HEK293 (cell line): ENCODE measurements around the gene TCAP.
A peak's percentile ranks its signal among the peaks of the same experiment; 100 is the strongest.

Experiments
- CTCF ChIA-PET: fragments of 350-600 bp; formaldehyde crosslinking; extraction: SDS; loops from one replicate; lab custom pipeline; 2021; ENCODE audit warnings: antibody characterized with exemption; lab: Yijun Ruan, JAX
- POLR2A ChIA-PET: fragments of 300-600 bp; formaldehyde crosslinking; extraction: SDS; loops from one replicate; lab custom pipeline; 2020; ENCODE audit warnings: antibody characterized with exemption, inconsistent platforms; lab: Yijun Ruan, JAX
- H3K27ac ChIP-seq: fragments of 200-500 bp; sonication (Bioruptor generic); 2 replicates; pipeline ENCODE4 v1.5.1; 2014; ENCODE audit warnings: low read depth, low read length, control low read depth, inconsistent platforms; ENCODE audit errors: extremely low read depth
- H3K36me3 ChIP-seq, 2 experiments: fragments of 200-500 bp in 1 of 2; sonication (Bioruptor generic) in 1 of 2; 1 replicate in 1 of 2; 2 replicates in 1 of 2; pipeline ENCODE4 v1.5.1; 2014 to 2017; ENCODE audit warnings: inconsistent platforms in 2 of 2, low read length in 2 of 2; ENCODE audit not compliant: control insufficient read depth in 2 of 2, insufficient read depth in 1 of 2
- H3K4me1 ChIP-seq: fragments of 200-500 bp; sonication (Bioruptor generic); 2 replicates; pipeline ENCODE4 v1.5.1; 2014; ENCODE audit warnings: mild to moderate bottlenecking, low read length, inconsistent platforms; ENCODE audit not compliant: control insufficient read depth, insufficient read depth
- H3K4me3 ChIP-seq: 2 replicates; pipeline ENCODE4 v1.5.1; 2011; ENCODE audit warnings: low read depth, mild to moderate bottlenecking, control low read depth, low read length, moderate library complexity
- H3K9me3 ChIP-seq: fragments of 200-500 bp; sonication (Bioruptor generic); 2 replicates; pipeline ENCODE4 v1.5.1; 2014; ENCODE audit warnings: low read depth, low read length, inconsistent platforms; ENCODE audit not compliant: control insufficient read depth, insufficient read depth
- GFI1B ChIP-seq: fragments of 450-650 bp; formaldehyde crosslinking; IDR thresholded peaks from 2 replicates; pipeline ENCODE4 v1.5.1; 2016; ENCODE audit warnings: missing biosample characterization, missing genetic modification characterization
- GLIS2 ChIP-seq: fragments of 450-650 bp; formaldehyde crosslinking; IDR thresholded peaks from 2 replicates; pipeline ENCODE4 v1.5.1; 2016; ENCODE audit warnings: missing biosample characterization, missing genetic modification characterization
- HIC1 ChIP-seq: fragments of 450-650 bp; formaldehyde crosslinking; IDR thresholded peaks from 2 replicates; pipeline ENCODE4 v1.5.1; 2016; ENCODE audit warnings: missing biosample characterization, missing genetic modification characterization
- HOXA7 ChIP-seq: sonication (generic); formaldehyde crosslinking; IDR thresholded peaks from 2 replicates; pipeline ENCODE4 v1.8.1; 2022; ENCODE audit warnings: missing genetic modification reagents, borderline replicate concordance
- OSR2 ChIP-seq: fragments of 450-650 bp; formaldehyde crosslinking; IDR thresholded peaks from 2 replicates; pipeline ENCODE4 v1.5.1; 2016; ENCODE audit warnings: missing biosample characterization, missing genetic modification characterization
- PATZ1 ChIP-seq: fragments of 450-650 bp; formaldehyde crosslinking; IDR thresholded peaks from 2 replicates; pipeline ENCODE4 v1.5.1; 2016; ENCODE audit warnings: missing biosample characterization, missing genetic modification characterization
- ZBTB17 ChIP-seq: fragments of 450-650 bp; formaldehyde crosslinking; IDR thresholded peaks from 2 replicates; pipeline ENCODE4 v1.5.1; 2016; ENCODE audit warnings: missing biosample characterization, missing genetic modification characterization
- ZBTB26 ChIP-seq: fragments of 450-650 bp; formaldehyde crosslinking; optimal IDR thresholded peaks from 2 replicates; pipeline ENCODE3; 2016; ENCODE audit warnings: missing biosample characterization, mild to moderate bottlenecking, missing genetic modification characterization
- ZNF10 ChIP-seq: fragments of 450-650 bp; formaldehyde crosslinking; IDR thresholded peaks from 2 replicates; pipeline ENCODE4 v1.5.1; 2017; ENCODE audit warnings: missing biosample characterization, missing genetic modification characterization
- ZNF146 ChIP-seq: fragments of 450-650 bp; formaldehyde crosslinking; IDR thresholded peaks from 2 replicates; pipeline ENCODE4 v1.5.1; 2016; ENCODE audit warnings: missing biosample characterization, missing genetic modification characterization
- ZNF155 ChIP-seq: fragments of 450-650 bp; formaldehyde crosslinking; IDR thresholded peaks from 2 replicates; pipeline ENCODE4 v1.5.1; 2016; ENCODE audit warnings: missing biosample characterization, missing genetic modification characterization
- ZNF26 ChIP-seq: fragments of 450-650 bp; formaldehyde crosslinking; IDR thresholded peaks from 2 replicates; pipeline ENCODE4 v1.5.1; 2016; ENCODE audit warnings: missing biosample characterization, missing genetic modification characterization
- ZNF266 ChIP-seq: fragments of 450-650 bp; formaldehyde crosslinking; IDR thresholded peaks from 2 replicates; pipeline ENCODE4 v1.5.1; 2016; ENCODE audit warnings: missing biosample characterization, missing genetic modification characterization, low read depth
- ZNF292 ChIP-seq: fragments of 450-650 bp; formaldehyde crosslinking; IDR thresholded peaks from 2 replicates; pipeline ENCODE4 v1.5.1; 2016; ENCODE audit warnings: low read depth, missing biosample characterization, missing genetic modification characterization, borderline replicate concordance
- ZNF513 ChIP-seq: fragments of 450-650 bp; IDR thresholded peaks from 2 replicates; pipeline ENCODE4 v1.5.1; 2018; ENCODE audit warnings: missing biosample characterization, missing genetic modification characterization
- ZNF514 ChIP-seq: fragments of 450-650 bp; formaldehyde crosslinking; IDR thresholded peaks from 2 replicates; pipeline ENCODE4 v1.5.1; 2016; ENCODE audit warnings: missing biosample characterization, missing genetic modification characterization
- ZNF530 ChIP-seq: fragments of 450-650 bp; formaldehyde crosslinking; IDR thresholded peaks from 2 replicates; pipeline ENCODE4 v1.5.1; 2016; ENCODE audit warnings: low read depth, missing biosample characterization, missing genetic modification characterization
- ZNF621 ChIP-seq: fragments of 450-650 bp; formaldehyde crosslinking; IDR thresholded peaks from 2 replicates; pipeline ENCODE4 v1.5.1; 2017; ENCODE audit warnings: missing biosample characterization, missing genetic modification characterization
- ZNF623 ChIP-seq: fragments of 450-650 bp; formaldehyde crosslinking; IDR thresholded peaks from 2 replicates; pipeline ENCODE4 v1.5.1; 2016; ENCODE audit warnings: missing biosample characterization, missing genetic modification characterization
- ZNF701 ChIP-seq: fragments of 450-650 bp; formaldehyde crosslinking; IDR thresholded peaks from 2 replicates; pipeline ENCODE4 v1.5.1; 2016; ENCODE audit warnings: missing biosample characterization, missing genetic modification characterization

The TCAP gene

GRCh38 chr17:39673335-39674081, 8.4 kb downstream of the TCAP start:
- peaks cover 17% of the 10 kb centered on the region for H3K4me1 ChIP-seq
- no peak overlapping the region for H3K4me3 ChIP-seq
- no peaks in the 10 kb centered on the region for H3K9me3 ChIP-seq
- ChIA-PET POLR2A (interaction anchor here (0.8 kb wide), 1 partner anchor 14 kb away, joined by 3 read pairs; the partner anchor contains the start of gene PGAP3), CTCF (interaction anchor here (0.6 to 11.6 kb wide), 7 partner anchors 22 to 126 kb away, joined by 3 to 168 read pairs (median 14); partner anchors contain the start of gene PPP1R1B)
- peaks cover 0 to 3% of the 10 kb centered on the region in 2 experiments; a peak in 1 of 3 replicates for H3K36me3 ChIP-seq
- no peak overlapping the region for H3K27ac ChIP-seq
- TF ChIP-seq ZNF623 (tag by site-specific recombination): no peak
- no peak for TF ChIP-seq ZNF621 (tag by site-specific recombination)
- no peak for TF ChIP-seq GFI1B
- TF ChIP-seq ZNF514 (tag by site-specific recombination): no peak
- no peak for TF ChIP-seq HOXA7
- no peak for TF ChIP-seq ZBTB17
- TF ChIP-seq GLIS2 (tag by site-specific recombination): peak; percentile 37
- no peak for TF ChIP-seq ZNF701 (tag by site-specific recombination)

GRCh38 chr17:39674179-39674578, 9.0 kb downstream of the TCAP start:
- CTCF ChIA-PET: interaction anchor here (1.1 to 11.6 kb wide), 6 partner anchors 20 to 126 kb away, joined by 7 to 168 read pairs (median 15); partner anchors contain the start of gene PPP1R1B
- POLR2A ChIA-PET: interaction anchor here (1.4 kb wide), 2 partner anchors 13 to 21 kb away, joined by 4 to 8 read pairs; partner anchors contain the start of gene PGAP3
- H3K9me3 ChIP-seq: no peaks in the 10 kb centered on the region
- H3K36me3 ChIP-seq: peaks cover 0 to 3% of the 10 kb centered on the region in 2 experiments; a peak in 2 of 3 replicates
- peaks cover 17% of the 10 kb centered on the region for H3K4me1 ChIP-seq
- TF ChIP-seq ZNF10 (tag by site-specific recombination) (peak; percentile 76; the same call in 1 of the 2 replicates), ZNF530 (tag by site-specific recombination) (no peak), HIC1 (tag by site-specific recombination) (0 out of 2 replicates have a peak, but pooled peaks have one; percentile 15)
- TF ChIP-seq, all 188 proteins: peak for 2
- Histone ChIP-seq H3K27ac (no peak overlapping the region), H3K4me3 (no peak overlapping the region)

GRCh38 chr17:39674702-39675389, 9.7 kb downstream of the TCAP start:
- Histone ChIP-seq H3K4me1 (peaks cover 17% of the 10 kb centered on the region), H3K27ac (peak overlapping the region; percentile 48), H3K9me3 (no peaks in the 10 kb centered on the region), H3K4me3 (no peak overlapping the region), H3K36me3 (peaks cover 0 to 3% of the 10 kb centered on the region in 2 experiments; a peak in 2 of 3 replicates)
- CTCF ChIA-PET: interaction anchor here (0.6 to 2.1 kb wide), 5 partner anchors 21 to 55 kb away, joined by 3 to 16 read pairs (median 12); no protein-coding TSS in a partner anchor
- POLR2A ChIA-PET: interaction anchor here (1.2 to 1.5 kb wide), 4 partner anchors 8 to 28 kb away, joined by 3 to 8 read pairs (median 4); partner anchors contain the start of gene PGAP3
- TF ChIP-seq OSR2 (tag by site-specific recombination): no peak
- TF ChIP-seq ZNF155 (tag by site-specific recombination): no peak
- TF ChIP-seq ZBTB26 (tag by site-specific recombination): no peak
- TF ChIP-seq PATZ1: 0 out of 2 replicates have a peak, but pooled peaks have one; percentile 48
- TF ChIP-seq ZNF26: no peak
- no peak for TF ChIP-seq ZNF266 (tag by site-specific recombination)
- TF ChIP-seq ZNF292 (tag by site-specific recombination): no peak
- no peak for TF ChIP-seq ZNF513 (tag by site-specific recombination)
- TF ChIP-seq ZNF146 (tag by site-specific recombination): no peak
